Transverse colon (tissue), 3 donors: Measurements from ENCODE around the gene CT55.

ENCODE experiments used
- EP300 ChIP-seq: sonication (generic); formaldehyde crosslinking; IDR thresholded peaks from one replicate; pipeline ENCODE4 v1.6.1; 2017; ENCODE audit warnings: antibody characterized with exemption, low read depth
- POLR2A ChIP-seq: fragments of 450-650 bp; IDR thresholded peaks from one replicate; pipeline ENCODE4 v1.6.1; 2016; ENCODE audit warnings: antibody characterized with exemption, mild to moderate bottlenecking, moderate library complexity
- TF ChIP-seq, protein P1 (sequence below), 5 experiments: fragments of 200-600 bp in 3 of 5; fragments of 450-650 bp in 2 of 5; sonication (generic) in 3 of 5; IDR thresholded peaks; 1 replicate in 2 of 5; 2 replicates in 3 of 5; pipeline ENCODE4 v1.5.1; 2016 to 2017; ENCODE audit warnings: antibody characterized with exemption in 5 of 5, inconsistent platforms in 3 of 5, mild to moderate bottlenecking in 2 of 5, moderate library complexity in 1 of 5

GRCh38 chrX:135193740-135194139, 22.5 kb upstream of the CT55 start:
- TF ChIP-seq POLR2A (no peak), EP300 (no peak)
- TF ChIP-seq, protein P1, sequence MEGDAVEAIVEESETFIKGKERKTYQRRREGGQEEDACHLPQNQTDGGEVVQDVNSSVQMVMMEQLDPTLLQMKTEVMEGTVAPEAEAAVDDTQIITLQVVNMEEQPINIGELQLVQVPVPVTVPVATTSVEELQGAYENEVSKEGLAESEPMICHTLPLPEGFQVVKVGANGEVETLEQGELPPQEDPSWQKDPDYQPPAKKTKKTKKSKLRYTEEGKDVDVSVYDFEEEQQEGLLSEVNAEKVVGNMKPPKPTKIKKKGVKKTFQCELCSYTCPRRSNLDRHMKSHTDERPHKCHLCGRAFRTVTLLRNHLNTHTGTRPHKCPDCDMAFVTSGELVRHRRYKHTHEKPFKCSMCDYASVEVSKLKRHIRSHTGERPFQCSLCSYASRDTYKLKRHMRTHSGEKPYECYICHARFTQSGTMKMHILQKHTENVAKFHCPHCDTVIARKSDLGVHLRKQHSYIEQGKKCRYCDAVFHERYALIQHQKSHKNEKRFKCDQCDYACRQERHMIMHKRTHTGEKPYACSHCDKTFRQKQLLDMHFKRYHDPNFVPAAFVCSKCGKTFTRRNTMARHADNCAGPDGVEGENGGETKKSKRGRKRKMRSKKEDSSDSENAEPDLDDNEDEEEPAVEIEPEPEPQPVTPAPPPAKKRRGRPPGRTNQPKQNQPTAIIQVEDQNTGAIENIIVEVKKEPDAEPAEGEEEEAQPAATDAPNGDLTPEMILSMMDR (IDR thresholded peaks at IDR 0.05): no peak
